HG02798 (cell line): ENCODE measurements around the gene MAFF.
"Not testable (repeated sequence)": the region's sequence is repeated elsewhere in the genome, so short reads cannot be mapped to it uniquely, and the experiment has no call there.

Experiments used
- ATAC-seq: cut with Tn5 transposase; IDR thresholded peaks from one replicate; pipeline ENCODE4 v1.9.1; 2021; ENCODE audit warnings: mild to moderate bottlenecking; ENCODE audit not compliant: unreplicated experiment, poor library complexity

Gene MAFF

GRCh38 chr22:38201711-38202436, at the start of gene MAFF:
Gene MAFF, plus strand, starts transcription at chr22:38201994. Its CDS starts 11,860 bp downstream, at chr22:38213854.
- ATAC-seq = peak; percentile 67

DNA sequence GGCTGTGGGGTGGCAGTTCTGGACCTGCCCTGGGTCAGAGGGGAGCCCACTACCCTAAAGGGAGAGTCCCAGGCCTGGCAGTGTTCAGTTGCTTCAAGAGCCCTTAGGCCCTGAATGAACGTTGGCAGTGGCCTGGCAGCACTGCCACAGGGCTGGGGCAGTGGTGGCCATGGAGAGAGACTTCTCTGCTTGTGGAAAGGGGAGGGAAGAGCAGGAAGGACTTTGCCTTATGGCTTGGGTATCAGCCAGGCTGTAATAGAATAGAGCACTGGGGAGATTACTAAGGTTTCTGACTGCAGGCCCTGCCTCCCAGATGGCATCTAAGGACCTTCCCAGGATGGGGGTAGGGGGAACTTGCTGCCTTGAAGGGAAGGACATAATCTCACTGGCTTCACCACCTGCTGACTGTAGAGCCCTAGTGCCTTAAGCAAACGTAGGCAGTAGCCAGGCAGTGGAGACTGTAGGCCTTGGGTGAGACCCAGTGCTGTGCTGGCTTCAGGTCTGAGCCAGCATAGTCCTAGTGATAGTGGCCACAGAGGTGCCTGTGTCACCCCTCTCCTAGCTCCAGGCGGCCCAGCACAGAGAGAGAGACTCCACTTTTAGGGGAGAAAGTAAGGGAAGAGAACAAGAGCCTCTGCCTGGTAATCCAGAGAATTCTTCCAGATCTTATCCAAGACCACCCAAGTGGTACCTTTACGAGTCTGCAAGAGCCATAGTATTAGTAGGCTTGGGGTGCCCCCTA, 47.8 kb upstream of the MAFF start:
- no peak for ATAC-seq

GRCh38 chr22:38154563-38154915, 47.3 kb upstream of the MAFF start:
- ATAC-seq = not testable (repeated sequence)

DNA sequence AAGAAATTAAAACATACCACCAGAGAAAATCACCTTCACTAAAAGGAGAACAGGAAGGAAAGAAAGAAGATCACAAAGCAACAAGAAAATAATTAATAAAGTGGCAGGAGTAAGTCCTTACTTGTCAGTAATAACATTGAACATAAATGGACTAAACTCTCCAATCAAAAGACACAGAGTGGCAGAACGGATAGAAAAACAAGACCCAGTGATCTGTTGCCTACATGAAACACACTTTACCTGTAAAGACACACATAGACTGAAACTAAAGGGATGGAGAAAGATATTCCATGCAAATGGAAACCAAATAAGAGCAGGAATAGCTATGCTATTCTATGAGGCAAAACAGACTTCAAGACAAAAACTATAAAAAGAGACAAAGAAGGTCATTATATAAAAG, 46.1 kb upstream of the MAFF start:
- no peak for ATAC-seq

DNA sequence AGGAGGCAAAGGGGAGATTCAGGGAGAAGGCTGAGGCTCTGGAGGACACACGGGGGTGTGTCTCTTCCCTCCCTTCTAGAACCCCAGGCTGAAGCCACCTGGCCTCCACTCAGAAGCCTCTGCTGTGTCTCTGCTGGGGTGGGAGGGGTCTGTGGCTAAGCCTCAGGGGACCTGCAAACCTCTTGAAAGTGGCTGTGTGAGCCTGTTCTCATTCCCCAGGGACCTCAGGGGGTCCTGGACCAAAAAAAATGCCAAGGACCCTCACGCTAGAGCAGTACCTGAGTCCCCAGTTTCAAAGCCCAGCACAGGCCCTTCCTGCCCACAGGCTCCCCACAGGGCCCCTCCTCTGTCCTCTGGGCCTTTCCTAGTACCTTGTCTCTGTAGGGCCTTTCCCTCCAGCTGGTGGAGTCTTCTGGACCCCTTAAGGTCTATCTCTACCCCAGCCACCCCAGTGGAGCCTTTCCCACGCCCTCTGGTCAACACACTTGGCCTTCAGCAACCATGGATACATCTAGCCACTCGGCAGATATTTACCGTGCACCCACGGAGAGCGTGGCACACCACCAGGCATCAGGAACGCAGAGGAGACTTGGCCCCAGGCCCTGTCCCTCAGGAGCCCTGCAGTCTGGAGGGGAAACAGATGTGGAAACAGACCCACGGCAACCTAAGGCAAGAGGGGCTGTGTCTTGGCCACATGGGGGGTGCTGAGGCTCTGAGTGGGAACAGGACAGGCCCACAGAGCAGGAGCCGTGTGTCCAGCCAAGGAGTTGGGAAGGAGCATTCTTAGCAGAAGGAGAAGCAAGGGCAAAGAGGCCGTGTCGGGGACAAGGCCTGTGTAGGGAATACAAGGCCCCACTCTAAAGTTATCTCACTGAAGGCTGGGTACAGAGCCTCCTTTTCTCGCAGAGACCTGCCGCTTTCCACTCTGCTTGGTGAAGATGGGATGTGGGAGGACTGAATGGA, 38.6 kb upstream of the MAFF start:
- ATAC-seq = no peak

DNA sequence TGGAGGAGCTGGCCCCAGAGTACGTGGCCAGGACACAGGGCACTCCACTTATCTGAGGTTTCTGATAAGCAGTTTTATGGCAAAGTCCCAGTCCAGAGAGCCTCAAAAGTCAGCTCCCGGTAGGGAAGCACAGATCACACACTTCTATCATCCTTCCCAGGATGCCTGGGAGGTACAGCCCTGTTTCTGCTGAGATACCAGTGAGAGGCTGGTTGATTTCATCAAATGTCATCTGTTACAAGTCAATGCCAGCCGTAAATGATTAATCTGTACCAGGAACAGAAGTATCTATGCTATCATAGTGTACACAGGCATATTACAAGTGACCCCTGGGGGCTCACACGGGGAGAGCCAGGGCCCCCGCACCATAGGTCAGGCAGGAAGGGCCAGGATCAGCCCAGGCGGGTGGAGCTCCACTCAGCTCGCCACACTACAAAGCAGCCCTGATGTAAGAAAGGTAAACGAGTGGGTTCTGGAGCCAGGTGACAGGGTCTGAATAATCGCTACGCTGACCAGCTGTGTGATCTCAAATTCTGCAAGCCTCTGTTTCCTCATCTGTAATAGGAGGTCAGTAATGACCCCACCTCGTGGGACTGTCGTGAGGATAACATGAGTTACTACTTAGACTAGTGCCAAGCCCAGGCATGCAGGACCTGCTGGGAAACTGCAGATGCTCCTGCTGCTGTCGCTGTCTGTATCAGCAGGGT, 37.8 kb upstream of the MAFF start:
- no peak for ATAC-seq

DNA sequence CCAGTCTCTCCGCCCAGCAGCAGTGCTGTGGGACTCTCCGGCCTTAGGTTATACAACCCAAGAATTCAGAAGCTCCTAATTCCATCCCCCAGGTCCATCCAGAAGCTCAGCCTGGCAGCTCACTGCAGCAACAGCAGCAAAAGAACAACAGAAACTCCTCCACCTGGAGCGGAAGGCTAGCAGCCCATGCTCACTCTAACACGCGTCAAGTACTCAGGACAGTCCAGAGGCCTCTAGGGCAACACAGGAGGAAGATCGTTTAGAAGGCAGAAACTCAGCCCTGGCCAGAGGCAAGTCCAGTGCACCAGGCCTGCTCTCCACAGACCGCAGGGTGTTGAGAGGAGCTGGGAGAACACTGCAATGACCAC, 37.3 kb upstream of the MAFF start:
- no peak for ATAC-seq

- ATAC-seq = no peak
These were observed 35.7 kb upstream of the MAFF start for GRCh38 chr22:38165922-38166593.

- no peak for ATAC-seq
These were observed 33.8 kb upstream of the MAFF start for GRCh38 chr22:38167988-38168407.

DNA sequence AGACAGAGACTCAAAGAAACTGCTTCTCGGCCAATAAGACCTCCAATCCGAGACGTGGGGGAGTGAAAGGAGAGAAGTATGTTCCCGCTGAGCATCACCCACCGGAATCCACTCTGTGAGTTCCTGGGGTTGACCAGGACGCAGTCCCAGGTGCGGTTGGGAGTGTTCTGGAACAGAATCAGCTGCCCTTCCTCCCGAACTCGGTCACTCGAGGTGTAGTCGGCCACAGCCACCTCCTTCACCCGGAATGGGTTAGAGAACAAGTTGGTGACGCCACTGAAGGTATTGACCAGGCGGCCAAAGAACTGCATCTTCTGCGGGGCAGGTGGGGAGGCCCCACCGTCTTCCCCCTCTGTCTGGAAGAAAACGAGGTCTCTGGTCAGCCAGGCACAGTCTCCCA, 32.7 kb upstream of the MAFF start:
- ATAC-seq = no peak

- no peak for ATAC-seq
These were observed 31.3 kb upstream of the MAFF start for GRCh38 chr22:38170469-38170868.

DNA sequence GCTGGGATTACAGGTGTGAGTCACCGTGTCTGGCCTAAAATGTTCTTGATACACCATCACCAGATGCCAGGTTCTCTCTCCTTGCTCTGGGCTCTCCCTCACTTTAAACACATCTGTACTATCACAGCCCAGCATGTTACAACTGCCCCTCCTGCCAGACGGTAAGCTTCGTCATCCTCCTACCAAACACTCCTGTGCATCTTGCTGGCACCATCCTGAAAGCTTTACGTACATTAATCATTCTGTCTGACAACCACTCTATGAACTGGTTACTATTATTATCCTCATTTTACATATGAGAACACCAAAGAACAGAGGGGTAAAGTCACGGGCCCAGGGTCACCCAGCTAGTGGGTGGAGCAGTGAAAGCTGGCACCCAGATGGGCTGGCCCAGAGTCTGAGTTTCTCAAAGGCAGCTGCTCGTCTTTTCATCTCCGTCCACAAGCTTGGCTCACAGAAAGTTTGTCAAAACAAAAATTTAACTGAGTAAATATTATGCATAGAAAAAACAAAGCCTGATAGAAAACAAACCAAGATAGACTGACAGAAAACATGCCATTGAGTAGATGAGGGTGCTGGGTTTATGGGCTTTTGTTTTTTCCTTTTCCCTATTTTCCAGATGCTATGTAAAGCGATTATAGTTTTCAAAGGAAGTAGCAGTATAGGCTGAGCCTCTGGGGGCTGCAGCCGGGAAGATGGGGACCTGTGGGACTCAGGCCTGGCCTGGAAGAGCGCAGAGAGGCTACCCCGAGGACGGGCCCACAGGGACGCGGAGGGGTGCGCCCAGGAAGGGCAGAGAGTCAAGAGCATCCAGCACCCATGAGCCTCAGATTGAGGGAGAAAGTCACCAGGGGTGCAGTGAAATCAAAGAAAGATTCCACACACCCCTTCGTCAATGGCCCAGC, 29.6 kb upstream of the MAFF start:
- no peak for ATAC-seq

GRCh38 chr22:38172832-38173640, 28.8 kb upstream of the MAFF start:
- no peak for ATAC-seq

- no peak for ATAC-seq
These were observed 28.2 kb upstream of the MAFF start for GRCh38 chr22:38173641-38173906.

GRCh38 chr22:38174626-38175025, 27.2 kb upstream of the MAFF start:
- no peak for ATAC-seq

DNA sequence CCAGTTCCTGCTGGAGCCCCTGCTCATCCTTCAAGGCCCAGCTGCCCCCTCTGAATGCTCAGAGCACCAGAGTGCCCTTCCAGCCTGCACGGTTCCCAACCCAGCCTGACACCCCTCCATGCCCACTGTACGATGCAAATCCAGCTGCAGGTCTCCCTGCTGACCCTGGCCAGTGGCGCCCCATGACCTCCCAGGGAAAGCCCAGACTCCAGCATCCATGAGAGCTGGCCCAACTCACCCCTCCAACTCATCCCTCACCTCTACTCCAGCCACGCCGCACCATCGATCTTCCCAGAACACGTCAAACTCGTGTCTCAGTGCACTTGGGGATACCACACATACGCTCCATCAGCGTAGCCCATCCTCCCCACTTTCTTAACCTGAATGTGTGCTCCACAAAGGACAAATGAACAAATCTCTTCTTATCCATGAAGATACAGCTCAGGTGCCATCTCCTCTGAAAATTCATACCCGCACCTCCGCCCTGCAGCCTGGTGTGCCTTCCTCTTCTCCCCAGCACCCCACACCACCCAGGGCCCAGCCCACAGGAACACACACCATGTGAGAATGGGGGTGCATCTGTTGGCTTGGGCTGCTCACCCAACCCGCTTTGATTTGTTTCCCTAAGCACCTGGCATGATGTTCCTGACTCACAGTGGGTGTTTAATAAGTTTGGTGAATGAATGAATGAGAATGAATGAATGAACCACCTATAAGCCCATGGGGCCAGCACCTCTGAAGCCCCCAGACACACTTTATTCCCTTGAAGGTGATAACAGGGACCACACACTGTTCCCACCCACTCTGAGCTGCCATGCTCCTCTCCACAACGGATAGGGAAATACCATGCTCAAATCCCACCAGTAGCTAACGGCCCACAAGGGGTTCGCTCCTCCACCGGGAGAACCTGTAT, 26.3 kb upstream of the MAFF start:
- ATAC-seq = no peak

GRCh38 chr22:38176170-38176741, 25.5 kb upstream of the MAFF start:
- no peak for ATAC-seq
